LHCN-M2 (cell line): ENCODE results near the gene DIP2C. TPM values are rescaled to one million over a fixed set of nuclear protein-coding genes. Genes with fewer than 3 reads are reported as not detected.
"Not testable (repeated sequence)": the region's sequence is repeated elsewhere in the genome, so short reads cannot be mapped to it uniquely, and the experiment has no call there.

ENCODE experiments used
- DNase-seq: peaks from one replicate; pipeline ENCODE4 v3.0.0-alpha.2; 2012; ENCODE audit warnings: low read depth
- total RNA-seq: library from RNA; depleted of rRNA; stranded (reverse); fragments of >200 nt; gene quantifications from 2 replicates; pipeline ENCODE4 v1.2.3, GENCODE V29; 2014

DIP2C gene
- total RNA-seq, 1 experiment from 2014 or later: 4.9 TPM

GRCh38 chr10:700183-700582 is 10.7 kb upstream of the DIP2C start:
- not testable (repeated sequence) for DNase-seq

DNA sequence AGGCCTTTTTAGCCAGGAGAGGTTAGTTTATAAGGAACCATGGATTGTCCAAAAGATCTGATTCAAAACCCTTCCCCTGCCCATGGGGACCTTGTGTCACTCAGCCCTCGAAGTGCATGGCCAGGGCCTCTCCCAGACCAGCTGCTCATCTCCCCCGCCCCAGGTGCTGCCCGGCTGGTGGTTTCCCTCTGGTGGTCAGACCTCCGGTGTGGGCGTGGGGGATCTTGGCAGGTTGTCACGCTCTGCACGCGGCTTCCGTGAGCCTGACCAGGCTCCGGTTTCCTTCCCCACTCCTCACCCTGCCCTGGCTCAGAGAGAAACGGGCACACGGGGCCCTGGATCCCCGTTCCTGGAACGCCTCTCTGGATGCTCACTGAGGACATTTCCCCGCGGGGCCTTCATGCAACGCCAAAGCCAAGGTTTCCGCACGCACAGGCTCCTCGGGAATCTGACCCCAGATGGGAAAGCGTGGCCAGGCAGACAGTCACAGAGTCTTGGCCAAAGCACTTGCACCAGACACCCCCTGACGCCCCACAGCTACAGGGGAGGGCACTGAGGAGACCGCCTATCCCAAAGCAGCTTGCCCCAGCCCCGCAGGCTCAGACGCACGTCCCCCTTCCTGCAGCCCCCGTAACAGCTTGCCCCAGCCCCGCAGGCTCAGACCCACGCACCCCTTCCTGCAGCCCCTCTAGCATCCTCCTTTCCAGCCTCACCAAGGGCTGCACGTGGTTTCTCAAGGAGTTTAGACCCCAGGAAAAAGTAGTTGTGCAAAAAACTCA is 7.8 kb upstream of the DIP2C start:
- DNase-seq: no peak

- no peak for DNase-seq
Measured at GRCh38 chr10:695396-695795, 5.9 kb upstream of the DIP2C start.

- DNase-seq: no peak
Measured at GRCh38 chr10:693506-693905, 4.0 kb upstream of the DIP2C start.

GRCh38 chr10:692682-693351 is 3.3 kb upstream of the DIP2C start:
- no peak for DNase-seq

GRCh38 chr10:691216-691615 is 1.7 kb upstream of the DIP2C start:
- DNase-seq: no peak

DNA sequence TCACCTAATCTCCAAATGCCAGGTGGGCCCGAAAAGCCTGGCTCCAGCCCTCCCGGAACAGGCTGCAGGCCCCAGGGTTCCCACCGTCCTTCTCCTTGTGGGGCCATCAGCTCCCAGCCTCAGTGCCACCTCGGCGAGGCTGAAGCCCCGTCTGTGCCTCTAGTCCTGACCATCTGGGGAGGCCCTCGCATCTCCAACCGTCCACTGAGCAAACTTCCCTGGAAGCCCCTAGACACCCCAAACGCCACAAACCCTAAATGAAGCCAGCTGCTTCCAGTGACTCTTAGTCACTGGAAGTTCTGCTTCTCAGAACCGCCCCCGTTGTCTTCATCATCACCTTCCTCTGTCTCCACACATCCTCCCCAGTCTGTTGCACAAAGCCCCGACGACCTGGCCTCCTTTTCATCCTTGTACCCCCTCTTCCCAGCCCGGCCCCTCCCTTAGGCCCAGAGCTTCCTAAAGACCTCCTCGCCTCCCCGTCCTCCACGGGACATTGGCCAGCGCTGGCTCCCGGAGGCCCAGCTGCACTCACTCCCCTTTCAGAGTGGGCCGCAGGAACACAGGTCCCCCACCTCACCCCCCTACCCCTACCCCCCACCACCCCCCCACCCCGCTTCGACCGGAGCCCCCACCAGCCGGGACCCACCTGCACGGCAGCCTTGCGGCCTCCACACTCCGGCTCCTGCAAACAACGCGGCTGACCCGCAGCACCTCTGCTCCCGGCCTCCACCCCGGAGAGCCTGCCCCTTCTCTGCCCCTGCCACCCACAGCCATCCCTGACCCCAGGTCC is 1.1 kb upstream of the DIP2C start:
- DNase-seq: no peak

DNA sequence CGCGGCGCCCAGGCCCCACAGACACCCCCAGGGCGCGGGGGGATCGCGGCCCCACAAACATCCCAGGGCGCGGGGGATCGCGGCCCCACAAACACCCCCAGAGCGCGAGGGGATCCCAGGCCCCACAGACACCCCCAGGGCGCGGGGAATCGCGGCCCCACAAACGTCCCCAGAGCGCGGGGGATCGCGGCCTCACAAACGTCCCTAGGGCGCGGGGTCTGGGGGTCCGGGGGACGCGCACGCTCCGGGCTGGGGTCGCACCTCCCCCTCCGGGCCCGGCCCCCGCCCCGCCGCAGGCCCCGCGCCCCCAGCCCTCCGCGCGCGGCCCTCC is 382 bp downstream of the DIP2C start:
- no peak for DNase-seq

GRCh38 chr10:688312-689120 is 952 bp downstream of the DIP2C start:
- DNase-seq: peak; percentile 33

- no peak for DNase-seq
Measured at GRCh38 chr10:687583-688311, 1.7 kb downstream of the DIP2C start.

GRCh38 chr10:686155-686931 is 3.1 kb downstream of the DIP2C start:
- DNase-seq: no peak

DNA sequence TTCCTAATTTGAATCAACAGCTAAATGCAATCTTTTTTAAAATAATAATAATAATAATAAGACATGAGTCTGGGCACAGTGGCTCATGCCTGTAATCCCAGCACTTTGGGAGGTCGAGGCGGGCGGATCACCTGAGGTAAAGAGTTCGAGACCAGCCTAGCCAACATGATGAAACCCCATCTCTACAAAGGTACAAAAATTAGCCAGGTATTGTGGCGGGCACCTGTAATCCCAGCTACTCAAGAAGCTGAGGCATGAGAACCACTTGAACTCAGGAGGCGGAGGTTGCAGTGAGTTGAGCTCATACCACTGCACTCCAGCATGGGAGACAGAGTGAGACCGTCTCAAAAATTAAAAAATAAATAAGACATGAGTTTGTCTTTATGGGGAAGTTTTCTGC is 3.9 kb downstream of the DIP2C start:
- no peak for DNase-seq

DNA sequence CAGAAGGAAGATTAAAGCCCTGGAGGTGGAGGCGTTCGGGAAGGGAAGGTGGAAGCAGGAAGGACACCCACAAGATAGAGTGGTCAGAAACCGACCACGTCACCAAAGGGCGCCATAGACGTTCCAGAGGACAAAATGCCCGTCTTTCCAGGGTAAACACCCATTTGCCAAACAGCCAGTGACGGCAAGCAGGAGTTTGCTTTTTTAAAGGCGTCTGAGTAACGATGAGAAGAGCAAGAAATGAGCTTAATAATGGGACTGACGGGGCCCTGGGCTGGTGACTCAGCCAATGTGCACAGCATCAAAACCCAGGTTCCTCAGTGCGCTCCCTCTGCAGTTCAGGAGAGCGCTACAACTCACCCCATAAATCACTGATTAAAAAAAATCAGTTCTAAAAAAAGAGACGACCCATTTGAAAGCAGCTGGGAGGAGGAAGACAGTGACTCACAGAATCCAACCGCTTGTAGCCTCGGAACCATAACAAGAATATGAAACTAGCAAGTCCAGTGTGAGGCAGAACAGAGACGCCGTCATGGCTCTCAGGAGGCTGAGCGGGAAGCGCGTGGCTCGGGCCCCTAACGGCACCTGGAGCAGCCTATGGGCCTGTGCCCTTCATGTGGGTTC is 5.9 kb downstream of the DIP2C start:
- peak; percentile 85 for DNase-seq

GRCh38 chr10:682931-683447 is 6.5 kb downstream of the DIP2C start:
- no peak for DNase-seq

GRCh38 chr10:681670-682318 is 7.7 kb downstream of the DIP2C start:
- no peak for DNase-seq

DNA sequence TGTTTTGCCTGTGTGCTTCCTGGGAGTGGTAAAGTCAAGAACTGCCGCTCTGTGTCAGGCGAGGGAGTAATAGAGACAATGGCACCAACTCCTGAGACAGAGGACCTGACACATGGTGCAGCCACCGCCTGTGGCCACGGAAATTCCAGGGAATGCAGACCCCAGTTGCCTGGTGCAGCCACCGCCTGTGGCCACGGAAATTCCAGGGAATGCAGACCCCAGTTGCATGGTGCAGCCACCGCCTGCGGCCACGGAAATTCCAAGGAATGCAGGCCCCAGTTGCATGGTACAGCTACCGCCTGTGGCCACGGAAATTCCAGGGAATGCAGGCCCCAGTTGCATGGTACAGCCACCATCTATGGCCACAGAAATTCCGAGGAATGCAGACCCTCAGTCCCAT is 8.7 kb downstream of the DIP2C start:
- DNase-seq: no peak

DNA sequence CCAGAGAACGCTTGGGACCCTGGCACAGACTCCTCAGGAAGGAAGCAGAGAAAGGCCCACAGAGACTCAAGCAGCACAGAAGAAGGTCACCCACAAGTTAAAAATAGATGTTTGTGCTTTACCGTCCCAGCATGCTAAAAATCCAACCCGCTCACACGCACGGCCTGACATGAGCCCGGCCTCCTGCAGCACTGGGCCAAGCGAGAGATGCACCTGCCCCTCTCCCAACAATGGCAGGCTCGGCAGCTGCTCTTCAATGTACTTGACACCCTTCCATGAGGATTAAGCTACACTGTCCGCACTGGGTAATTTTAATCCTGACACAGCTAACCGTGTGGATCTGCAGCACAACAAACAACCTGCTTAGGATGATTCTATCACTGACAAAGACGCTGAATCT is 9.3 kb downstream of the DIP2C start:
- DNase-seq: no peak

- no peak for DNase-seq
Measured at GRCh38 chr10:679556-679955, 9.9 kb downstream of the DIP2C start.

DNA sequence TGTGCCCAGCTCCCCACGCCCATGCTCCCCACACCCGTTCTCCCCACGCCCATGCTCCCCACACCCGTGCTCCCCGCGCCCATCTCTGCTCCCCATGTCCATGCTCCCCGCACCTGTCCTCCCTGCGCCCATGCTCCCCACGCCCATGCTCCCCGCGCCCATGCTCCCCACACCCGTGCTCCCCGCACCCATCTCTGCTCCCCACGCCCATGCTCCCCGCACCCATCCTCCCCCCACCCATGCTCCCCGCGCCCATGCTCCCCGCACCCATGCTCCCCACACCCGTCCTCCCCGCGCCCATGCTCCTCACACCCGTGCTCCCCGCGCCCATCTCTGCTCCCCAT is 10.8 kb downstream of the DIP2C start:
- DNase-seq: not testable (repeated sequence)
